HG02885 (cell line): ENCODE data around the gene ACADS.

Experiments used
- ATAC-seq: cut with Tn5 transposase; IDR thresholded peaks from one replicate; pipeline ENCODE4 v1.9.1; 2021; ENCODE audit warnings: mild to moderate bottlenecking; ENCODE audit not compliant: unreplicated experiment, poor library complexity

ACADS gene

DNA sequence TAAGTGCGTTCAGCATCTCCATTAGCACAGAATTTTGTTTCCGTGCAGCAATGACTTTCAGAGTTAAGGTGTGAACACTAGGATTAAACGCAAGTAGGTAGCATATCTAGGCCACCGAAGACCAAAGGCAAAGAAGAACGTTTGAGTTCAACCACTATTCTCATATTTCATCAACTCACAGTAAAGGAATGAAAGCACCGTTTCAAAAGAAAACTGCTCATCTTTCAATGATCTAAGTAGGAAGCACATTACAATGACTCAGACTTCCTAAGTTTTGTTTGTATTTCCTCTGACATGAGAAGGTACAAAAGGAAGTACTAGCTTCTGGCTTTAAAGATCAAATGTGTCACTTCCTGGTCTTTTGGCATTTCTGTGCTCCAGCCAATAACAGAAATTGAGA, 57.6 kb downstream of the ACADS start:
- no peak for ATAC-seq

DNA sequence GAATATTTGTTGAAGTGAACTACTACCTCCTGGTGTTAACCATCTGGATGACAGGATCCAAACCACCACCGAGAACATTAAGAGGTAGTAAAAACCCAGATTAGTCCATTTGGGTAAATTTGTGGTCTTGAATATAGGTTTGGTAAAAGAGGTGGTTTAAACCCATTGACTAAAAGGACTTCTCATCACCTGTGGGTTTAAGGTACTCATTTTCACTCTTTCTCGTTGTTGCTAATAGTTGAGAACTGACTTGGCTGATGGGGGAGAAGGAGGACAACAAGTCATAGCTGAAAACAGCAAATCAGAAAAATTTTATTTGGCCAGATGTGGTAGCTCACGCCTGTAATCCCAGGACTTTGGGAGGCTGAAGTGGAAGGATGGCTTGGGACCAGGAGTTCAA, 59.2 kb downstream of the ACADS start:
- no peak for ATAC-seq

DNA sequence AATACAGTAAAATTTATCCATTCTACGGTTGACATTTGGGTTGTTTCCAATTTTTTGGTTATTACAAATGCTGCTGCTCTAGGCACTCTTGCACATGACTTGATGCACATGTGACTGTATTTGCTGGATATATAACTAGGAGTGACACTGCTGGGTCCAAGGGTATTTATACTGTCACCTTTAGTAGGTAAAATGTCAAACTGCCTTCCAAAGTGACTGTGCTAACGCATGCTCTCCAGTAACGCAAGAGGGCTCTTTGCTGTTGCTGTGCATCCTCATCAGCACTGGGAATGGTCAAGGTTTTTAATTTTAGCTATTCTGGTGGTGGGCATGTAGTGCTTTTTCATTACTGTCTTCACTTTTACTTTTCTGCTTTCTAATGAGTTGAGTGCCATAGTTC, 62.3 kb downstream of the ACADS start:
- ATAC-seq, result no peak
